Testis (tissue), 2 donors: Measurements from ENCODE around the gene NACC2.

Experiments used
- POLR2A ChIP-seq: fragments of 450-650 bp; IDR thresholded peaks from one replicate; pipeline ENCODE4 v1.6.1; 2017; ENCODE audit warnings: antibody characterized with exemption, mild to moderate bottlenecking, moderate library complexity
- TF ChIP-seq, protein P1 (sequence below), 3 experiments: fragments of 450-650 bp in 2 of 3; fragments of 200-600 bp in 1 of 3; sonication (generic) in 1 of 3; IDR thresholded peaks; one replicate each; pipeline ENCODE4 v1.5.1; 2016 to 2019; ENCODE audit warnings: antibody characterized with exemption in 3 of 3, mild to moderate bottlenecking in 2 of 3, moderate library complexity in 1 of 3

- TF ChIP-seq, protein P1, sequence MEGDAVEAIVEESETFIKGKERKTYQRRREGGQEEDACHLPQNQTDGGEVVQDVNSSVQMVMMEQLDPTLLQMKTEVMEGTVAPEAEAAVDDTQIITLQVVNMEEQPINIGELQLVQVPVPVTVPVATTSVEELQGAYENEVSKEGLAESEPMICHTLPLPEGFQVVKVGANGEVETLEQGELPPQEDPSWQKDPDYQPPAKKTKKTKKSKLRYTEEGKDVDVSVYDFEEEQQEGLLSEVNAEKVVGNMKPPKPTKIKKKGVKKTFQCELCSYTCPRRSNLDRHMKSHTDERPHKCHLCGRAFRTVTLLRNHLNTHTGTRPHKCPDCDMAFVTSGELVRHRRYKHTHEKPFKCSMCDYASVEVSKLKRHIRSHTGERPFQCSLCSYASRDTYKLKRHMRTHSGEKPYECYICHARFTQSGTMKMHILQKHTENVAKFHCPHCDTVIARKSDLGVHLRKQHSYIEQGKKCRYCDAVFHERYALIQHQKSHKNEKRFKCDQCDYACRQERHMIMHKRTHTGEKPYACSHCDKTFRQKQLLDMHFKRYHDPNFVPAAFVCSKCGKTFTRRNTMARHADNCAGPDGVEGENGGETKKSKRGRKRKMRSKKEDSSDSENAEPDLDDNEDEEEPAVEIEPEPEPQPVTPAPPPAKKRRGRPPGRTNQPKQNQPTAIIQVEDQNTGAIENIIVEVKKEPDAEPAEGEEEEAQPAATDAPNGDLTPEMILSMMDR (IDR thresholded peaks at IDR 0.05) = no peak
- TF ChIP-seq POLR2A = no peak
Observed at GRCh38 chr9:136116360-136117098, 21.4 kb upstream of the NACC2 start.
